ENCODE results near the gene MAP4K4.

The MAP4K4 gene

GRCh38 chr2:101725515-101726192 is 28.1 kb downstream of the MAP4K4 start:
- Histone ChIP-seq H3K9ac (ENCODE audit: low read depth, low read length, poor library complexity, severe bottlenecking) (no peak overlapping the region), H3K4me2 (ENCODE audit: low read depth, low read length, poor library complexity, severe bottlenecking) (no peak overlapping the region), H3K4me3 (ENCODE audit: low read length, poor library complexity, severe bottlenecking) (no peak overlapping the region), H4K20me1 (ENCODE audit: insufficient read depth, low read length, poor library complexity, severe bottlenecking) (peaks cover 88% of the 10 kb centered on the region), H3K9me3 (ENCODE audit: insufficient read depth, low read depth, low read length) (no peaks in the 10 kb centered on the region), H3K9me2 (replicated peaks; ENCODE audit: low read depth, low read length) (no peaks in the 10 kb centered on the region), H3K36me3 (ENCODE audit: insufficient read depth, low read length) (no peaks in the 10 kb centered on the region), H2AFZ (ENCODE audit: low read length) (no peak overlapping the region), H3K4me1 (ENCODE audit: insufficient read depth, low read length, poor library complexity, severe bottlenecking) (peaks cover 17% of the 10 kb centered on the region), H3K79me2 (ENCODE audit: insufficient read depth, low read length) (peaks cover 100% of the 10 kb centered on the region), H3F3A (ENCODE audit: low read depth) (no peaks in the 10 kb centered on the region), H3K27me3 (ENCODE audit: insufficient read depth, low read length, poor library complexity, severe bottlenecking) (no peaks in the 10 kb centered on the region)
- TF ChIP-seq, protein P1, sequence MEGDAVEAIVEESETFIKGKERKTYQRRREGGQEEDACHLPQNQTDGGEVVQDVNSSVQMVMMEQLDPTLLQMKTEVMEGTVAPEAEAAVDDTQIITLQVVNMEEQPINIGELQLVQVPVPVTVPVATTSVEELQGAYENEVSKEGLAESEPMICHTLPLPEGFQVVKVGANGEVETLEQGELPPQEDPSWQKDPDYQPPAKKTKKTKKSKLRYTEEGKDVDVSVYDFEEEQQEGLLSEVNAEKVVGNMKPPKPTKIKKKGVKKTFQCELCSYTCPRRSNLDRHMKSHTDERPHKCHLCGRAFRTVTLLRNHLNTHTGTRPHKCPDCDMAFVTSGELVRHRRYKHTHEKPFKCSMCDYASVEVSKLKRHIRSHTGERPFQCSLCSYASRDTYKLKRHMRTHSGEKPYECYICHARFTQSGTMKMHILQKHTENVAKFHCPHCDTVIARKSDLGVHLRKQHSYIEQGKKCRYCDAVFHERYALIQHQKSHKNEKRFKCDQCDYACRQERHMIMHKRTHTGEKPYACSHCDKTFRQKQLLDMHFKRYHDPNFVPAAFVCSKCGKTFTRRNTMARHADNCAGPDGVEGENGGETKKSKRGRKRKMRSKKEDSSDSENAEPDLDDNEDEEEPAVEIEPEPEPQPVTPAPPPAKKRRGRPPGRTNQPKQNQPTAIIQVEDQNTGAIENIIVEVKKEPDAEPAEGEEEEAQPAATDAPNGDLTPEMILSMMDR (conservative IDR thresholded peaks at IDR 0.05; ENCODE audit: low read length): peak; percentile 54
- TF ChIP-seq EZH2phosphoT487 (IDR thresholded peaks at IDR 0.05; ENCODE audit: borderline replicate concordance): no peak

DNA sequence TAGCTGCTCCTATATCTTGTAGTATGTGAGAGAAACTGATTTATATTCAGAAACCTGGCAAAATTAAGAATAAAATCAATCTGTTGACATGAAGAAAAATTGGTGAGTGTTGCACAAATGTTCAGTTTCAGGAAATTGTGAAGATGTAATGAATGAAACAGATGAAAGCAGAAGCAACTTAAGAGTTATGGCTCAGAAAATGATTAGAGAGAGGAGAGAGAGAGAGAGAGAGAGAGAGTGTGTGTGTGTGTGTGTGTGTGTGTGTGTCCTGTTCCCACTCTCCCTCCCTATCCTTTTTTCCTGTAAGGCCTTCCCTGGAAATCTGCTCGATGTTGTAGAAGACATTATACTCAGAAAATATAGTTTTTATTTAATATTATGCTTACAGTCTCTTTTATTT is 31.4 kb downstream of the MAP4K4 start:
- no peaks in the 10 kb centered on the region for H3K27me3 ChIP-seq (ENCODE audit: insufficient read depth, low read length, poor library complexity, severe bottlenecking)
- no peak overlapping the region for H3K9ac ChIP-seq (ENCODE audit: low read depth, low read length, poor library complexity, severe bottlenecking)
- no peak overlapping the region for H3K4me3 ChIP-seq (ENCODE audit: low read length, poor library complexity, severe bottlenecking)
- no peaks in the 10 kb centered on the region for H3K36me3 ChIP-seq (ENCODE audit: insufficient read depth, low read length)
- H3K4me2 ChIP-seq (ENCODE audit: low read depth, low read length, poor library complexity, severe bottlenecking): no peak overlapping the region
- H4K20me1 ChIP-seq (ENCODE audit: insufficient read depth, low read length, poor library complexity, severe bottlenecking): peaks cover 88% of the 10 kb centered on the region
- no peaks in the 10 kb centered on the region for H3F3A ChIP-seq (ENCODE audit: low read depth)
- no peak for TF ChIP-seq EZH2phosphoT487 (IDR thresholded peaks at IDR 0.05; ENCODE audit: borderline replicate concordance)
- TF ChIP-seq, protein P1 (conservative IDR thresholded peaks at IDR 0.05; ENCODE audit: low read length): no peak
- no peaks in the 10 kb centered on the region for H3K9me3 ChIP-seq (ENCODE audit: insufficient read depth, low read depth, low read length)
- peaks cover 99% of the 10 kb centered on the region for H3K79me2 ChIP-seq (ENCODE audit: insufficient read depth, low read length)
- peaks cover 12% of the 10 kb centered on the region for H3K4me1 ChIP-seq (ENCODE audit: insufficient read depth, low read length, poor library complexity, severe bottlenecking)
- no peaks in the 10 kb centered on the region for H3K9me2 ChIP-seq (replicated peaks; ENCODE audit: low read depth, low read length)
- no peak overlapping the region for H2AFZ ChIP-seq (ENCODE audit: low read length)

DNA sequence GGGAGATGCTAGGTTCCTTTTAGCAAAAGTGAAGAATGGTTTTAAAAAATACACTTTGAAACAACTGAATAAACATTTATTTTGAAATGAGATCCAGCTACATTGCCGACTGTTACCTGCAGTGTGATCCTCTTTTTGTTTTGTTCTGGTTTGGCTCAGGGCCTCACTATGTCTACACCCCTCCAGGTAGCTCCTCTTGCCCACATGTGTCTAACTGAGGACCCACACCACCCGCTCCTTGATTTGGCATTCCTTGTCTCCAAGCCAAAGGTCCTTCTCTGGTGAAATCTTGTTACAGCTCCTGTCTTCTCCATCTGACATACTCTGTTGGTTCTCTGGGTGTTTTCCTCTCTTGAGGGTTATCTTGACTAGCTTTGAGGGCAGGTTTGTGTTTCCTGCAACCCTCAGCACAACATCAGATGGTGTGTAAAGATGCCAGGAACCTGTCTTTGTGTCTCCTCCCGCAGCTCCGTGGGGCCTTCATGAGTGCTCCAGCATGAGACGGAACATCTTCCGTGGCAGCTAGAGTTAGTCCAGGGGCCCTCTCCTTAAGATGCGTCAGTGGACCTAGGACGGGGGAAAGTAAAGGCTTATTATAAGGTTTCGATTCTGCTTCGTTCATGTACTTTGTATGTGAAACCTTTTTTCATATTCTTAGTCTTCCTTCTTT is 32.1 kb downstream of the MAP4K4 start:
- Histone ChIP-seq H4K20me1 (ENCODE audit: insufficient read depth, low read length, poor library complexity, severe bottlenecking) (peaks cover 88% of the 10 kb centered on the region), H3K4me1 (ENCODE audit: insufficient read depth, low read length, poor library complexity, severe bottlenecking) (peaks cover 12% of the 10 kb centered on the region), H3K9ac (ENCODE audit: low read depth, low read length, poor library complexity, severe bottlenecking) (no peak overlapping the region), H3K4me3 (ENCODE audit: low read length, poor library complexity, severe bottlenecking) (no peak overlapping the region), H3K36me3 (ENCODE audit: insufficient read depth, low read length) (no peaks in the 10 kb centered on the region), H3K79me2 (ENCODE audit: insufficient read depth, low read length) (peaks cover 99% of the 10 kb centered on the region), H3K27me3 (ENCODE audit: insufficient read depth, low read length, poor library complexity, severe bottlenecking) (no peaks in the 10 kb centered on the region), H3K9me3 (ENCODE audit: insufficient read depth, low read depth, low read length) (no peaks in the 10 kb centered on the region), H3F3A (ENCODE audit: low read depth) (no peaks in the 10 kb centered on the region), H3K4me2 (ENCODE audit: low read depth, low read length, poor library complexity, severe bottlenecking) (no peak overlapping the region), H3K9me2 (replicated peaks; ENCODE audit: low read depth, low read length) (no peaks in the 10 kb centered on the region), H2AFZ (ENCODE audit: low read length) (no peak overlapping the region)
- TF ChIP-seq EZH2phosphoT487 (IDR thresholded peaks at IDR 0.05; ENCODE audit: borderline replicate concordance): no peak
- TF ChIP-seq, protein P1 (conservative IDR thresholded peaks at IDR 0.05; ENCODE audit: low read length): no peak
